ENCODE results near the gene AQP5.

Gene AQP5

GRCh38 chr12:49963976-49964815 lies 2.5 kb downstream of the AQP5 start:
- DNase-seq (ENCODE audit: low read depth), result no peak
- TF ChIP-seq CTCF (IDR thresholded peaks at IDR 0.05; ENCODE audit: control insufficient read depth, insufficient read depth, low read depth, low read length, missing control alignments), result no peak
- H3K4me3 ChIP-seq (ENCODE audit: control insufficient read depth, low read depth, low read length), result no peak overlapping the region

- no peak overlapping the region for H3K4me3 ChIP-seq (ENCODE audit: control insufficient read depth, low read depth, low read length)
- no peak for TF ChIP-seq CTCF (IDR thresholded peaks at IDR 0.05; ENCODE audit: control insufficient read depth, insufficient read depth, low read depth, low read length, missing control alignments)
- DNase-seq (ENCODE audit: low read depth), result no peak
Measured at GRCh38 chr12:49964849-49965624, 3.4 kb downstream of the AQP5 start.

- no peak for TF ChIP-seq CTCF (IDR thresholded peaks at IDR 0.05; ENCODE audit: control insufficient read depth, insufficient read depth, low read depth, low read length, missing control alignments)
- no peak overlapping the region for H3K4me3 ChIP-seq (ENCODE audit: control insufficient read depth, low read depth, low read length)
- DNase-seq (ENCODE audit: low read depth), result no peak
Measured at GRCh38 chr12:49965836-49966235, 4.2 kb downstream of the AQP5 start.

- H3K4me3 ChIP-seq (ENCODE audit: control insufficient read depth, low read depth, low read length), result no peak overlapping the region
- DNase-seq (ENCODE audit: low read depth), result no peak
- no peak for TF ChIP-seq CTCF (IDR thresholded peaks at IDR 0.05; ENCODE audit: control insufficient read depth, insufficient read depth, low read depth, low read length, missing control alignments)
Measured at GRCh38 chr12:49966511-49967041, 4.9 kb downstream of the AQP5 start.

GRCh38 chr12:49967042-49967776 lies 5.5 kb downstream of the AQP5 start:
- peak; percentile 27 for DNase-seq (ENCODE audit: low read depth)
- peak overlapping the region; percentile 32 for H3K4me3 ChIP-seq (ENCODE audit: control insufficient read depth, low read depth, low read length)
- peak; percentile 92 for TF ChIP-seq CTCF (IDR thresholded peaks at IDR 0.05; ENCODE audit: control insufficient read depth, insufficient read depth, low read depth, low read length, missing control alignments)

- DNase-seq (ENCODE audit: low read depth), result no peak
- TF ChIP-seq CTCF (IDR thresholded peaks at IDR 0.05; ENCODE audit: control insufficient read depth, insufficient read depth, low read depth, low read length, missing control alignments), result no peak
- H3K4me3 ChIP-seq (ENCODE audit: control insufficient read depth, low read depth, low read length), result peak overlapping the region; percentile 32
Measured at GRCh38 chr12:49967777-49968250, 6.1 kb downstream of the AQP5 start.

All from AG09309 (cell line).